ENCODE results near the gene PAX2. TPM values are rescaled to one million over a fixed set of nuclear protein-coding genes. Genes with fewer than 3 reads are reported as not detected.

The PAX2 gene
- total RNA-seq, 1 donor from 2014 or later = not detected

DNA sequence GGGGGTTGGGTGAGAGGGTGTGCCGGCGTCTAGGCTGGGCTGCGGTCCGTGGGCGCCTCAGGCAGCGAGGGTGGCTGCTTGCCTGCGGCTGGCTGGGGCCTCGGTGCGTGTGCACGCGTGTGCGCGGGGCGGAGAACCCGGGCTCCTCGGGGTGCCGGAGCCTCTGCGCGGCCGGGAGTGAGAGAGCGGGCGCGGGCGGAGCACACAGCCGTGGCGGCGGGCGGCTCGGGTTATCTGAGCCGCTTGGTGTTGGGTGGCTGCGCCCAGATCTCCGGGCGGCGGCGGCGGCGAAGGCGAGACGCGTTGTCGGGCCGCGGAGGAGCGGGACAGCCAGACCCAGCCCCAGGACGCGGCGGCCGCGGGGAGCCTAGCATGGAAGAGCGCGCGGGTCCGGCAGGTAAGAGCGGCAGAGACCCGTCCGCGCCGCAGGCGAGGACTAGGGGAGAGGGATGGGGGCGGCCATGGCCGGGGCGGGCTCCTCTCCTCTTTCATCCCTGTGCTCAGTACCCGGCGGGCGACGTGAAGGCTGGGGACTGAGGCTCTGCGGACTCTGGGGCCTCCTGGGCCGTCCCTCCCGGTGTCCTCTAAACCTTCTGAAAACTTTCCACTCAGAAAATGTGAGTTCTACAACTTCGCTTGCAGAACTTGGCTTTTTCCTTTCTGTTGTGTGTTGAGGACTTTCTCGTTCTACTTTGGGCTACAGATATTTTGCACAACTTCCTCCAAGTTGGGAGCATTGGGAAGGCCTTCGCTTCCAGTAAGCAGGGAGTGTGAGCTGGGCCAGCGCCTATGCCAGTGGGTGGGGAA is 9.8 kb upstream of the PAX2 start:
- TF ChIP-seq, protein P1, sequence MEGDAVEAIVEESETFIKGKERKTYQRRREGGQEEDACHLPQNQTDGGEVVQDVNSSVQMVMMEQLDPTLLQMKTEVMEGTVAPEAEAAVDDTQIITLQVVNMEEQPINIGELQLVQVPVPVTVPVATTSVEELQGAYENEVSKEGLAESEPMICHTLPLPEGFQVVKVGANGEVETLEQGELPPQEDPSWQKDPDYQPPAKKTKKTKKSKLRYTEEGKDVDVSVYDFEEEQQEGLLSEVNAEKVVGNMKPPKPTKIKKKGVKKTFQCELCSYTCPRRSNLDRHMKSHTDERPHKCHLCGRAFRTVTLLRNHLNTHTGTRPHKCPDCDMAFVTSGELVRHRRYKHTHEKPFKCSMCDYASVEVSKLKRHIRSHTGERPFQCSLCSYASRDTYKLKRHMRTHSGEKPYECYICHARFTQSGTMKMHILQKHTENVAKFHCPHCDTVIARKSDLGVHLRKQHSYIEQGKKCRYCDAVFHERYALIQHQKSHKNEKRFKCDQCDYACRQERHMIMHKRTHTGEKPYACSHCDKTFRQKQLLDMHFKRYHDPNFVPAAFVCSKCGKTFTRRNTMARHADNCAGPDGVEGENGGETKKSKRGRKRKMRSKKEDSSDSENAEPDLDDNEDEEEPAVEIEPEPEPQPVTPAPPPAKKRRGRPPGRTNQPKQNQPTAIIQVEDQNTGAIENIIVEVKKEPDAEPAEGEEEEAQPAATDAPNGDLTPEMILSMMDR (IDR thresholded peaks at IDR 0.05; ENCODE audit: partially characterized antibody, unreplicated experiment) = no peak
- H3K27ac Mint-ChIP-seq (ENCODE audit: unreplicated experiment) = no peak overlapping the region
- H3K4me3 Mint-ChIP-seq (ENCODE audit: unreplicated experiment) = no peak overlapping the region
- H3K4me1 Mint-ChIP-seq (ENCODE audit: low read depth, unreplicated experiment) = peaks cover 32% of the 10 kb centered on the region
- H3K9me3 Mint-ChIP-seq (ENCODE audit: unreplicated experiment) = peaks cover 19% of the 10 kb centered on the region
- DNase-seq = peak; percentile 42
- H3K36me3 Mint-ChIP-seq (ENCODE audit: unreplicated experiment) = no peaks in the 10 kb centered on the region
- peaks cover 61% of the 10 kb centered on the region for H3K27me3 Mint-ChIP-seq (ENCODE audit: unreplicated experiment)

DNA sequence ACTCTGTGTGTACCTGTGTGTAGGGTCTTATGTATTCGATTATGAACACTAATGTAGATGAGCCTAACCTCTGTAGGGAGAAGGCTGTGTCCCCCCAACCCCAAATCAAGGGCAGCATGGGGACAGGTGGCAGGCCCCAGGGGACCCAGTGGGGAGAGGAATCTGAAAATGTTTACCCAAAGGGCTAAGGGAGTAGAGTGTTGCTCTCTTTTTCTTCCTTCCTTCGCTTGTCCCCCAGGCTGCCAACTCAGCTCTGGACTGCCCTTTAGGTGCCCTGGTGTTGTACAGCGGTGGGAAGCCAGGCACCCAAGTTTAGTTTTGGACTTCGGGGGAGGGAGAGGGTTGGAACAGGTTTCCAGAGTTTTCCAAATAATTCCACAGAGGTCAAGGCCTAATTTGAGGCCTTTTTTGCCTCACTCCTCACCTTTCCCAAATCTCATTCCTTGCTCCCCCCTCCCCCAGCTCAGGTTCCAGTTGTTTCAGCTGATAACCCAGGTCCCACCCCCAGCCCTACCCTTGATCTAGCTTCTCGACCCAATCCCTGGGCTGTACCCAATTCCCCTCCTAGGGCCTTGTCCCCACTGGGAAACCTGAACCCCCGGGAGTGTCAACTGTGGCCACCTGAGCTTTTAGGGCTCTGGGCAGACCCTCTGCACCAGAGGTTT is 9.1 kb upstream of the PAX2 start:
- Mint-ChIP-seq H3K27me3 (ENCODE audit: unreplicated experiment) (peaks cover 63% of the 10 kb centered on the region), H3K4me1 (ENCODE audit: low read depth, unreplicated experiment) (peaks cover 32% of the 10 kb centered on the region), H3K4me3 (ENCODE audit: unreplicated experiment) (no peak overlapping the region), H3K27ac (ENCODE audit: unreplicated experiment) (no peak overlapping the region), H3K36me3 (ENCODE audit: unreplicated experiment) (no peaks in the 10 kb centered on the region), H3K9me3 (ENCODE audit: unreplicated experiment) (peaks cover 19% of the 10 kb centered on the region)
- TF ChIP-seq, protein P1 (IDR thresholded peaks at IDR 0.05; ENCODE audit: partially characterized antibody, unreplicated experiment) = no peak
- no peak for DNase-seq

DNA sequence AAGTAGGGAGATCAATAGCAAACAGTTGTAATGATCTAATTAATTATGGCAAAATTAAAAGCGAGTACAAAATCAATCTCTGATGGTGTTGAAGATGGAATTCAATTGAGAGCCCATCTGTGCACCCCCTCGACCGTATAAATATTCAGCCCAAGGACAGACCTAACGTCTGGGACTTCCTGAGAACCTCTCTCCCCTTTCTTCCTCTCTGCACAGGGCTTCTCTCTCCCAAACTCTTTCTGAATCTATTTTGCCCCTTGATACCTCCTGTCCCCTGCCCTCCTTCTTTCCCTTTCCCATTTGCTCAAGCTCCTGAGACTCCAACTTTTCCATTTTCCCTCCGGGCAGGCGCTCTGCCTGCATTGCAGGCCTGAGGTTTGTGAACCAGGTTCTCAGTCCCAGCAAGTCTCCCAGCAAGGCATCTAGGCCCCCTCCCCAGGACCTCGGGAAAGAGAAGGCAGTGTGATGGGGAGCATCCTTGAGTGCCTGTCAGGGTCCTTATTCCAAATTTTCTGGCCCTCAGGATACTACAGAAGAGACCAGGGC is 8.5 kb upstream of the PAX2 start:
- DNase-seq = no peak
- no peaks in the 10 kb centered on the region for H3K36me3 Mint-ChIP-seq (ENCODE audit: unreplicated experiment)
- TF ChIP-seq, protein P1 (IDR thresholded peaks at IDR 0.05; ENCODE audit: partially characterized antibody, unreplicated experiment) = no peak
- peak overlapping the region; percentile 61 for H3K4me3 Mint-ChIP-seq (ENCODE audit: unreplicated experiment)
- peaks cover 29% of the 10 kb centered on the region for H3K4me1 Mint-ChIP-seq (ENCODE audit: low read depth, unreplicated experiment)
- peaks cover 60% of the 10 kb centered on the region for H3K27me3 Mint-ChIP-seq (ENCODE audit: unreplicated experiment)
- H3K9me3 Mint-ChIP-seq (ENCODE audit: unreplicated experiment) = peaks cover 19% of the 10 kb centered on the region
- H3K27ac Mint-ChIP-seq (ENCODE audit: unreplicated experiment) = no peak overlapping the region

DNA sequence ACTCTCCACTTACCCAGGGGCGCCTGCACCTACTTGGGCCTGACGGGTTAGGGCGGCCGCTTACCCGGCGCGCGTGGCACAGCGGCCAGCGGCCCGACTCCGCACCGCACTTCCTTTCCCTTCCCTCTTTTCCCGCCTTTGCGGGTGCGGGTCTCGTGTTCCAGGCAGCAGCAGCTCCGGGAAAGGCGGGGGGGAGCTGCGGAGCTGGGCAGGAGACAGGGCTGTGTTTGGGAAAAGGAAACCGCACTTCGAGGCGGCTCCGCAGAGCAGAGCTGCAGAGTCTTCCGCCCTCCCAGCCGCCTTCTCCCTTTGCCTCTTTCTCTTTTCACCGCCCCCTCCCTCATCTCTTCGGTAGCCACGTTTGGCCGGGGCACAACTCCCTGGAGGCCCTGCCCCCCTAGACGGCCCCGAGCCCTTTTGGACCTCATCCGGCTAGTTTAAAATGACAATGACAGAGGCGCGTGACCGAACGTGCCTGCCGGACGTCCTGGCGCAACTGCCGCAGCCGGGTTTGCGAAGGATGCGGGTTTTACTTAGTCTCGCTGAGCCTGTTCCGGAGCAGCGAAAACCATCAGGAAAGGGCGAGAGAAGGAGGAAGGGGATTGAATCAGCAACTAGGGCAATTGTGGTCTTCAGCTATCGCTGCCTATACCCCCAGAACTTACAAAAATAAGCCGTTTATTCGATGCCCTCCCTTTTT is 7.9 kb upstream of the PAX2 start:
- TF ChIP-seq, protein P1 (IDR thresholded peaks at IDR 0.05; ENCODE audit: partially characterized antibody, unreplicated experiment) = no peak
- Mint-ChIP-seq H3K9me3 (ENCODE audit: unreplicated experiment) (peaks cover 17% of the 10 kb centered on the region), H3K4me3 (ENCODE audit: unreplicated experiment) (peak overlapping the region; percentile 42), H3K36me3 (ENCODE audit: unreplicated experiment) (no peaks in the 10 kb centered on the region), H3K27ac (ENCODE audit: unreplicated experiment) (no peak overlapping the region), H3K4me1 (ENCODE audit: low read depth, unreplicated experiment) (peaks cover 23% of the 10 kb centered on the region), H3K27me3 (ENCODE audit: unreplicated experiment) (peaks cover 55% of the 10 kb centered on the region)
- DNase-seq = peak; percentile 39

Measured in glutamatergic neuron (in vitro differentiated cells).